HG02981 (cell line): ENCODE data around the gene PTH1R.

Experiments
- ATAC-seq: cut with Tn5 transposase; IDR thresholded peaks from one replicate; pipeline ENCODE4 v1.9.1; 2021; ENCODE audit warnings: mild to moderate bottlenecking, moderate library complexity; ENCODE audit not compliant: unreplicated experiment

The PTH1R gene

GRCh38 chr3:46849686-46850467, 27.6 kb upstream of the PTH1R start:
- no peak for ATAC-seq

GRCh38 chr3:46850468-46850779, 27.1 kb upstream of the PTH1R start:
- ATAC-seq = no peak

- no peak for ATAC-seq
These were observed 25.9 kb upstream of the PTH1R start for GRCh38 chr3:46851364-46852333.

GRCh38 chr3:46852334-46852720, 25.2 kb upstream of the PTH1R start:
- no peak for ATAC-seq

- no peak for ATAC-seq
These were observed 24.6 kb upstream of the PTH1R start for GRCh38 chr3:46852839-46853355.

- no peak for ATAC-seq
These were observed 23.8 kb upstream of the PTH1R start for GRCh38 chr3:46853441-46854415.

- ATAC-seq = no peak
These were observed 22.9 kb upstream of the PTH1R start for GRCh38 chr3:46854555-46854991.

GRCh38 chr3:46856576-46857471, 20.7 kb upstream of the PTH1R start:
- no peak for ATAC-seq

GRCh38 chr3:46857485-46858341, 19.8 kb upstream of the PTH1R start:
- ATAC-seq = no peak

GRCh38 chr3:46858456-46858855, 19.1 kb upstream of the PTH1R start:
- ATAC-seq = no peak

- ATAC-seq = no peak
These were observed 18.4 kb upstream of the PTH1R start for GRCh38 chr3:46859001-46859710.

- no peak for ATAC-seq
These were observed 17.3 kb upstream of the PTH1R start for GRCh38 chr3:46860017-46860809.

- no peak for ATAC-seq
These were observed 16.5 kb upstream of the PTH1R start for GRCh38 chr3:46860810-46861604.

GRCh38 chr3:46861605-46862368, 15.7 kb upstream of the PTH1R start:
- ATAC-seq = no peak

GRCh38 chr3:46862369-46863025, 15.0 kb upstream of the PTH1R start:
- no peak for ATAC-seq
